Measurements from ENCODE around the gene ACSS2. TPM values are rescaled to one million over a fixed set of nuclear protein-coding genes. Genes with fewer than 3 reads are reported as not detected.

ACSS2 gene
- total and polyA plus RNA-seq, 2 of the 8 experiments (the other 6 are each of a cell fraction or from before 2014, with no cell fraction given): 17.7 to 24.2 TPM

DNA sequence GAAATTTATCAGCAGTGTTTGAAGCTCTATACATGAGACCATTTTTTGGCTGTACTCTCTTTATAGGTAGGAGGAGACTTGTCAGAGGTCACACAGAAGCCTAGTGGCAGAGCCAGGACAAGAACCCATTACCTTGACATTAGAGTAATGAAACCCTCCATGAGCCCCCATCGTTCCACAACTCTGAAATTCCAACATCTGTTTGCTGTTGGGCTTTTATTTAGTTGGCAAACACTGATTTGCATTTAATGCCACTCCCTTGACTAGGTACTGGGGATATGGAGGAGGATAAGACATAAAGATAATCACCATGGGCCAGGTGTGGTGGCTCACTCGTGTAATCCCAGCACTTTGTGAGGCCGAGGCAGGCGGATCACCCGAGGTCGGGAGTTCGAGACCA is 77.5 kb downstream of the ACSS2 start (continued):
- no peak for TF ChIP-seq SP4 (IDR thresholded peaks at IDR 0.05; ENCODE audit: low read length)
- TF ChIP-seq, protein P1, sequence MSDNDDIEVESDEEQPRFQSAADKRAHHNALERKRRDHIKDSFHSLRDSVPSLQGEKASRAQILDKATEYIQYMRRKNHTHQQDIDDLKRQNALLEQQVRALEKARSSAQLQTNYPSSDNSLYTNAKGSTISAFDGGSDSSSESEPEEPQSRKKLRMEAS (IDR thresholded peaks at IDR 0.05): no peak
